ENCODE measurements around the gene SYNGR3.

DNA sequence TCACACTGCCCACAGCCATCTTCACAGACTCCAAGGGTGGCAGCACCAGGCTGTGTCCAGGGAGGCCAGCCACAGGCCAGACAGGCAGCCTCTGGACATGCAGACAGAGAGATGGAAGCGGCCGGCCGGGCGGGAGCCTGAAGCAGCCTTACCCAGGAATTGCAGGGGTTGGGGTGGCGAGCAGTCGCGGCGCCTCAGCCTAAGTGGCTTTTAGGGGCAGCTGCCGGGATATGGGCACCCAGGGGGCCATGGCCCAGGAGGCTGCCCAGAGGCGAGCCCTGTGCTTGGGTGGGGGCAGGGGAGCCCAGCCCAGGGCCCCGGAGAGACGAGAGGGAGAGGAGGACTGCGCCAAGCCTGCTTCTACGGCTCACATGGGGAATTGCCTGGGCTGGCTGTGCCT, 35.5 kb downstream of the SYNGR3 start:
- TF ChIP-seq CTCF (IDR thresholded peaks at IDR 0.05 in 4 of 5, conservative IDR thresholded peaks at IDR 0.05 in 1 of 5) (no peak), POLR2A (IDR thresholded peaks at IDR 0.05) (no peak)
